HG02610 (cell line): ENCODE data around the gene IGSF9.

Experiments used
- ATAC-seq: cut with Tn5 transposase; IDR thresholded peaks from one replicate; pipeline ENCODE4 v1.9.1; 2021; ENCODE audit warnings: mild to moderate bottlenecking, moderate library complexity; ENCODE audit not compliant: unreplicated experiment

Gene IGSF9, protein sequence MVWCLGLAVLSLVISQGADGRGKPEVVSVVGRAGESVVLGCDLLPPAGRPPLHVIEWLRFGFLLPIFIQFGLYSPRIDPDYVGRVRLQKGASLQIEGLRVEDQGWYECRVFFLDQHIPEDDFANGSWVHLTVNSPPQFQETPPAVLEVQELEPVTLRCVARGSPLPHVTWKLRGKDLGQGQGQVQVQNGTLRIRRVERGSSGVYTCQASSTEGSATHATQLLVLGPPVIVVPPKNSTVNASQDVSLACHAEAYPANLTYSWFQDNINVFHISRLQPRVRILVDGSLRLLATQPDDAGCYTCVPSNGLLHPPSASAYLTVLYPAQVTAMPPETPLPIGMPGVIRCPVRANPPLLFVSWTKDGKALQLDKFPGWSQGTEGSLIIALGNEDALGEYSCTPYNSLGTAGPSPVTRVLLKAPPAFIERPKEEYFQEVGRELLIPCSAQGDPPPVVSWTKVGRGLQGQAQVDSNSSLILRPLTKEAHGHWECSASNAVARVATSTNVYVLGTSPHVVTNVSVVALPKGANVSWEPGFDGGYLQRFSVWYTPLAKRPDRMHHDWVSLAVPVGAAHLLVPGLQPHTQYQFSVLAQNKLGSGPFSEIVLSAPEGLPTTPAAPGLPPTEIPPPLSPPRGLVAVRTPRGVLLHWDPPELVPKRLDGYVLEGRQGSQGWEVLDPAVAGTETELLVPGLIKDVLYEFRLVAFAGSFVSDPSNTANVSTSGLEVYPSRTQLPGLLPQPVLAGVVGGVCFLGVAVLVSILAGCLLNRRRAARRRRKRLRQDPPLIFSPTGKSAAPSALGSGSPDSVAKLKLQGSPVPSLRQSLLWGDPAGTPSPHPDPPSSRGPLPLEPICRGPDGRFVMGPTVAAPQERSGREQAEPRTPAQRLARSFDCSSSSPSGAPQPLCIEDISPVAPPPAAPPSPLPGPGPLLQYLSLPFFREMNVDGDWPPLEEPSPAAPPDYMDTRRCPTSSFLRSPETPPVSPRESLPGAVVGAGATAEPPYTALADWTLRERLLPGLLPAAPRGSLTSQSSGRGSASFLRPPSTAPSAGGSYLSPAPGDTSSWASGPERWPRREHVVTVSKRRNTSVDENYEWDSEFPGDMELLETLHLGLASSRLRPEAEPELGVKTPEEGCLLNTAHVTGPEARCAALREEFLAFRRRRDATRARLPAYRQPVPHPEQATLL

GRCh38 chr1:159945483-159946241 lies at the start of gene IGSF9:
IGSF9 (minus strand) TSS chr1:159945613; CDS start chr1:159943454, 2,159 bp downstream.
- ATAC-seq: no peak

GRCh38 chr1:159994896-159995295 lies 49.5 kb upstream of the IGSF9 start:
- ATAC-seq: no peak

GRCh38 chr1:159993911-159994310 lies 48.5 kb upstream of the IGSF9 start:
- ATAC-seq: no peak

DNA sequence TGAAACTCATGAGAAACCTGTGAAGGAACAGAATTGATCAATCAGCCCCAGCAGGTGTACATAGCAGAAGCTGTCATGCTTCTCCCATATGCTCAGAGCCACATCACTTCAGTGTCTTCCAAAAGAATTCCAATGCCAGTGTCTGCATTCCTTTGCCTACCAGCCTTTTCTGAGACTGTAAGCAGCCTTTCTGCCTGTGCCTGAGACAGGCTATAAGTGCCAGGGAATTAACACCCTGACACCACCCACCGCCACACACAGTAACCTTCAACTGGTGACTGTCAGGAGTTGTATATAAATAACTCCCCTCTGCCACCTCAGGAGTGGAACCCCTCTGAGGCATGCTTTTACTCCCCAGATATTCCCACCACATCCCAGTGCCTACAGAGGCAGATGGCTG lies 46.7 kb upstream of the IGSF9 start:
- no peak for ATAC-seq

DNA sequence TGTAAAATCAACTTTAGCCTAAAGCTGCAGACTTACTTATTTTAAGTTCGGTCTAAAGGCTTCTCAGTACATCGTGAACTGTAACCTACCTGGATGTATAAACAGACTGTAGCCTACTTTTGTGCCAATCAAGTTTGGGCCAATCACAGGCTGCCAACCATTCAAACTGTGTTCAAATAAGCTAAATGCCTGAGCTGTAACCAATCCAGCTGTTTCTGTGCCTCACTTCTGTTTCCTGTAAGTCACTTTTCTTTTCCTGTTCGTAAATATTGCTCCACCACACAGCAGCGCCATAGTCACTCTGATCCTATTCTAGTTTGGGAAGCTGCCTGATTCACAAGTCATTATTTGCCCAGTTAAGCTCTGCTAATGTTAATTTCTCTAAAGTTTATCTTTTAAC lies 46.1 kb upstream of the IGSF9 start:
- no peak for ATAC-seq

DNA sequence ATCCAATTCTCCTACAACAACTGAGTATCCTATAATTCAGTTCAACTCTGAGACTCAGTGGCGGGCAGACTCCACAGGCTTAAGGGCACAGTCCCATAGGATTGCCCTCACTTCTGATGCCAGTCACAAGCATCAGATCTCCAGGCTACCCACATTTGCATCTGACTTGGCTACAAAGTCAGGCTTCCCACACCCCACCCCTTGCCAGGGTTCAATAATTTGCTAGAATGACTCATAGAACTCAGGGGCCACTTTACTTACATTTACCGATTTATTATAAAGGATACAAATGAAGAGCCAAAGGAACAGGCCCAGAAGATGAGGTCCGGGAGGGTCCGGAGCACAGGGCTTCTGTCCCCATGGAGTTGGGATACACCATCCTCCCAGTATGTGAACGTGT lies 44.6 kb upstream of the IGSF9 start:
- no peak for ATAC-seq

GRCh38 chr1:159989581-159989980 lies 44.2 kb upstream of the IGSF9 start:
- ATAC-seq: no peak

DNA sequence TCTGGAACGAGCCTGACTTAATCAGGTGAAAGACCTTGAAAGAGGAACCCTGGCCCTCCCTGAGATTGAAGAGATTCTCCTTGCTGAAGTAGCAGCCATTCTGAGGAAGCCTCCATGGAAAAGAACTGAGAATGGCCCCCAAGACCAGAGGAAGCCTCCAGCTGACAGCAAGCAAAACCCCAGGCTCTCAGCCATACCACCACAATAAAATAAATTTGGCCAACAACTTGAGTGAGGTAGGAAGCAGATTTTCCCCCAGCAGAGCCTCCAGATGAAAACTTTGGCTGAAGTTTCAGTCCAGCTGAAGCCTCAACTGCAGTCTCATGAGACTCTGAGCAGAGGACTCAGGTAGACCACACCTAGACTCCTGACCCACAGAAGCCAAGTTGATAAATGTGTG lies 42.6 kb upstream of the IGSF9 start:
- ATAC-seq: no peak

GRCh38 chr1:159987186-159987585 lies 41.8 kb upstream of the IGSF9 start:
- ATAC-seq: no peak

DNA sequence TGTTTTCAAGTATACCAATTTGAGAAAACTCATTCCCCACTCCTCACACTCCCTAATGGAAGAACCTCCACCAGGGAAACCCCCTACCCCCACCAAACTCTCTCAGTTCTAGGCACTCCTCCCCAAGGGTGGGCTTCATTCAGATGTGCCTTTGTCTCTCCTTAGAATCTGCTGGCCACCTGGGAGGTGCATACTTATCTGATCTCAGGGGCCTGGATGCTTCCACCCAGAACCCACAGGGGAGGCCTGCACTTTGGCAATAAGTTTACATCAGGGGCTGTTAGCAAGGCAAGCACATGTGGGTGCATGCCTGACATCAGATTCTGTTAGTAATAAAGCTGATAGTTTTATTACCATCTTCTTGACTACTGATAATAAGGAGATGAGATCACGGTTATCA lies 41.1 kb upstream of the IGSF9 start:
- no peak for ATAC-seq

GRCh38 chr1:159986093-159986492 lies 40.7 kb upstream of the IGSF9 start:
- no peak for ATAC-seq

- no peak for ATAC-seq
Measured at GRCh38 chr1:159985473-159985872, 40.1 kb upstream of the IGSF9 start.

GRCh38 chr1:159983681-159984080 lies 38.3 kb upstream of the IGSF9 start:
- no peak for ATAC-seq

DNA sequence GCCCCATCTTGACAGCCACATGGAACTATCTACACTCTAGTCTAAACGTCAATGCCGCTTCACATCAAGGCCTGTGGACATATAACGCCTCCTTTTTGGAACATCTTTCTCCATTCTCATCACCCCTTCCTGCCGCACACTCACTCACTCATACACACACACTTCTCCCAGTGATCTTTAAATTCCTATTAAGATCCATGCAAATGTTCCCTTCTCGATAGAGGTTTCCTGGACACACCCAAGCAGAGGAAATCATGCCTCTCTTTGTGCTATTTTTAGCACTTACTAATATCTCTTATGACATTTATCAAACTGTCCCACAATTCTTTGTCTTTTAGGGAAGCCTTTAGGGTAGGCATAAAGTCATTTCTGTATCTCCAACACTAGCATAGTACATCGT lies 36.9 kb upstream of the IGSF9 start:
- no peak for ATAC-seq

DNA sequence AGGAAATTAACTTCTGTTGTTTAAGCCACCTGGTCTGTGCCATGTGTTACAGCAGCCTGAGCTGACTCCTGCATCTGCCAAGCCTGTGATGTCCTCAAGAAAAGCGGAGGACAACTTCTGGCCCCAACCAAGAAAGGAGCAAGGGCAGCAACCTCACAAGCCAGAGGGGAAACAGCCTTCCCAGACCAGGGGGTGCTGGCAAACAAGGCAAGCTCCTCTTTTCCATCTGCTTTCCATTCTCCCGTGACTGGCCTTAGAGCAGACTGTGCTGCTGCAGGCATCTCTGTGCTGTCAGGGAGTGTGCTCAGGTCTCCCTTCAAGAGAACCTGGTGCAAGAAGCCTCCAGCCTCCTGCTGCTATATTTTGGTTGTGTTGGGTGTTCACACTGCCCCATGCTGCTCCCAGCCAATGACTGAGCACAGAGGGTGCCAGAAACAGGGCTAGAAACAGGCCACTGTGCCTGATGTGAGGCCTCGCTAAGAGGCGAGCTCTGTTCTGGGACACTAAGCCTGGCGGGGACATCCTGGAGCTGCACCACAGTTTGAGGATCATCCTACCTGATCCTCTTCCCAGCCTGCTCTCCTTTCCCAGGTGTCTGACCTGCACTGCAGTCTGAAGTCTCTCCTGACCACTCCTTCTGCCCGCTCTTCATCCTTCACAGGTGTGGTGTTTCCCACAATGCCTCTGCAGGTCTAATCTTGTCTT lies 36.1 kb upstream of the IGSF9 start:
- ATAC-seq: no peak

DNA sequence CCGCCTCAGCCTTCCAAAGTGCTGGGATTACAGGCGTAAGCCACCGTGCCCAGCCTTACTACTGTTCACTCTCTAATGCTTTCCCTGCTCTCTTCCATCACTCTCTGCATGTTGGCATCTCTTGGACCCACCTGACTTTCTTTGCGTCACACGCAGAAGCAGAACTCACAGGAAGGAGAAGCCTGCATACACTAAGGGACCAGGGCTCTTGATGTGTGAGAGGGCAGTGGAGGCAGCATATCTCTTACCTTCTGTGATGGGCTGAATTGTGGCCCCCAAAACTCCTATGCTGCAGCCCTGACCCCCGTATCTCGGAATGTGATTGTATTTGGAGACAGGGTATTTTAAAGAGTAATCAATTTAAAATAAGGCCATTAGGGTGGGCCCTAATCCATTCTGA lies 35.4 kb upstream of the IGSF9 start:
- no peak for ATAC-seq

GRCh38 chr1:159980076-159980475 lies 34.7 kb upstream of the IGSF9 start:
- no peak for ATAC-seq

GRCh38 chr1:159979257-159979656 lies 33.8 kb upstream of the IGSF9 start:
- ATAC-seq: no peak

DNA sequence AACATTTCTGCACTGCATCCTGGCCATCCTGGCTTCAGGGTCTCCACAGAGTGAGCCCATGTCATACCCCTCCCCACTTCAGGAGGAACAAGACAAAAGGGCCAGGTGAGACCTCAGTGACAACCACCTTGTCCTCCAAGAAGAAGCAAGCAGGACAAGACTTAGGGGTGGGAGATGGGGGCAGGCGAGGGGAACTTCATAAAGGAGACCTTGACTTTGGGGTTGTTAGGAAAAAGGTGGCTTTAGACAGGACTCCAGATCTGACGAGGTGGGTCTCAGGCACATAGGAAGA lies 32.6 kb upstream of the IGSF9 start:
- ATAC-seq: no peak

GRCh38 chr1:159977364-159978106 lies 32.1 kb upstream of the IGSF9 start:
- no peak for ATAC-seq
